ENCODE results near the gene RHOA. TPM values are rescaled to one million over a fixed set of nuclear protein-coding genes. Genes with fewer than 3 reads are reported as not detected.
"Not testable (repeated sequence)": the region's sequence is repeated elsewhere in the genome, so short reads cannot be mapped to it uniquely, and the experiment has no call there.

RHOA gene
- total RNA-seq, 1 donor from 2014 or later, result 538 TPM

DNA sequence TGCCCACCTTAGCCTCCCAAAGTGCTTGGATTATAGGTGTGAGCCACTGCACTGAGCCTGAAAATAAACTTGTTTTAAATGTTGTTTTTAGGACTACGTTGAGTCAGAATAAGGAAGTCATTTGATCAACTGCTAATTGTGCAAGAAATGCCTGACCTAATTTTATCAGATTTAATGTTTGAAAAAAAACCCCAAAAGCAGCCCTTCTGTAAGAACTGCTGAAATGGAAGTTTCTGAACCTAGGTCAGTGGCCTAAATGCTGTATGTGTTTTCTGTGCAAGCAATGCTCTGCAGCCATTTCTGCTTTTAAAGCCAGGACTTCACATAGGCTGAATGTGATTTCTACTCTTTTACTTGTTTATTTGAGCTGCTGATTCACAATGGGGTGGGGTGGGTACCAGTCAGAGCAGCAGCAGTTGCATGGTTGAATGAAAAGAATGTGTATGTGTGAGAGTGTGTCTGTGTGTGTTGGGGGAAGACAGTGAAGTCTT, 60.2 kb downstream of the RHOA start:
- peak overlapping the region; percentile 14 for H3K9ac ChIP-seq (ENCODE audit: low read length)
- H3K79me2 ChIP-seq (ENCODE audit: insufficient read depth, low read length), result peaks cover 6% of the 10 kb centered on the region
- H3K4me3 Mint-ChIP-seq (ENCODE audit: unreplicated experiment), result peak overlapping the region; percentile 18
- TF ChIP-seq CTCF (IDR thresholded peaks at IDR 0.05; ENCODE audit: insufficient read depth, low read depth, low read length), result no peak
- no peak for TF ChIP-seq EZH2 (IDR thresholded peaks at IDR 0.05; ENCODE audit: insufficient read depth, low read length)
- H4K20me1 ChIP-seq (ENCODE audit: insufficient read depth, low read length), result peaks cover 10% of the 10 kb centered on the region
- no peak for FAIRE-seq
- no peaks in the 10 kb centered on the region for H3K27me3 ChIP-seq (ENCODE audit: insufficient read depth, low read length)
- peak overlapping the region; percentile 3 for H3K27ac Mint-ChIP-seq (ENCODE audit: unreplicated experiment)
- H3K36me3 ChIP-seq (ENCODE audit: insufficient read depth, low read length), result peaks cover 10% of the 10 kb centered on the region
- H3K4me1 ChIP-seq (ENCODE audit: insufficient read depth, low read length), result peaks cover 23% of the 10 kb centered on the region
- H3K4me3 ChIP-seq (ENCODE audit: insufficient read depth, low read depth, low read length), result no peak overlapping the region
- H3K4me1 Mint-ChIP-seq (ENCODE audit: low read depth, unreplicated experiment), result peaks cover 22% of the 10 kb centered on the region
- H3K4me2 ChIP-seq (ENCODE audit: low read length), result peak overlapping the region; percentile 45
- no peaks in the 10 kb centered on the region for H3K9me3 Mint-ChIP-seq (ENCODE audit: unreplicated experiment)
- H3K36me3 Mint-ChIP-seq (ENCODE audit: low read depth, unreplicated experiment), result peaks cover 11% of the 10 kb centered on the region
- no peak overlapping the region for H2AFZ ChIP-seq (ENCODE audit: low read depth, low read length)
- no peaks in the 10 kb centered on the region for H3K27me3 Mint-ChIP-seq (ENCODE audit: low read depth, unreplicated experiment)
- peak; percentile 88 for DNase-seq (ENCODE audit: low read depth)
- no peaks in the 10 kb centered on the region for H3K9me3 ChIP-seq (ENCODE audit: insufficient read depth, low read depth, low read length)
- peak overlapping the region; percentile 39 for H3K27ac ChIP-seq (ENCODE audit: low read depth, low read length)

- no peak overlapping the region for H3K9ac ChIP-seq (ENCODE audit: low read length)
- no peak for DNase-seq (ENCODE audit: low read depth)
- no peak for TF ChIP-seq CTCF (IDR thresholded peaks at IDR 0.05; ENCODE audit: insufficient read depth, low read depth, low read length)
- TF ChIP-seq EZH2 (IDR thresholded peaks at IDR 0.05; ENCODE audit: insufficient read depth, low read length), result no peak
- H3K27me3 Mint-ChIP-seq (ENCODE audit: low read depth, unreplicated experiment), result no peaks in the 10 kb centered on the region
- no peak overlapping the region for H2AFZ ChIP-seq (ENCODE audit: low read depth, low read length)
- peaks cover 5% of the 10 kb centered on the region for H3K36me3 Mint-ChIP-seq (ENCODE audit: low read depth, unreplicated experiment)
- no peak overlapping the region for H3K4me3 ChIP-seq (ENCODE audit: insufficient read depth, low read depth, low read length)
- no peaks in the 10 kb centered on the region for H3K27me3 ChIP-seq (ENCODE audit: insufficient read depth, low read length)
- H3K4me1 Mint-ChIP-seq (ENCODE audit: low read depth, unreplicated experiment), result peaks cover 17% of the 10 kb centered on the region
- no peak overlapping the region for H3K27ac Mint-ChIP-seq (ENCODE audit: unreplicated experiment)
- no peak overlapping the region for H3K27ac ChIP-seq (ENCODE audit: low read depth, low read length)
- H3K9me3 Mint-ChIP-seq (ENCODE audit: unreplicated experiment), result no peaks in the 10 kb centered on the region
- no peak overlapping the region for H3K4me3 Mint-ChIP-seq (ENCODE audit: unreplicated experiment)
- no peak overlapping the region for H3K4me2 ChIP-seq (ENCODE audit: low read length)
- H3K79me2 ChIP-seq (ENCODE audit: insufficient read depth, low read length), result no peaks in the 10 kb centered on the region
- peaks cover 23% of the 10 kb centered on the region for H3K4me1 ChIP-seq (ENCODE audit: insufficient read depth, low read length)
- H3K36me3 ChIP-seq (ENCODE audit: insufficient read depth, low read length), result no peaks in the 10 kb centered on the region
- no peaks in the 10 kb centered on the region for H4K20me1 ChIP-seq (ENCODE audit: insufficient read depth, low read length)
- H3K9me3 ChIP-seq (ENCODE audit: insufficient read depth, low read depth, low read length), result no peaks in the 10 kb centered on the region
- no peak for FAIRE-seq
These were observed 62.2 kb downstream of the RHOA start for GRCh38 chr3:49349348-49350114.

GRCh38 chr3:49348361-49348760, 63.4 kb downstream of the RHOA start:
- H3K9me3 ChIP-seq (ENCODE audit: insufficient read depth, low read depth, low read length); H2AFZ ChIP-seq (ENCODE audit: low read depth, low read length); H3K36me3 ChIP-seq (ENCODE audit: insufficient read depth, low read length); H3K27me3 ChIP-seq (ENCODE audit: insufficient read depth, low read length); H3K36me3 Mint-ChIP-seq (ENCODE audit: low read depth, unreplicated experiment); H3K27ac ChIP-seq (ENCODE audit: low read depth, low read length); H3K79me2 ChIP-seq (ENCODE audit: insufficient read depth, low read length); H3K27me3 Mint-ChIP-seq (ENCODE audit: low read depth, unreplicated experiment); H3K4me2 ChIP-seq (ENCODE audit: low read length); DNase-seq (ENCODE audit: low read depth); H3K4me3 Mint-ChIP-seq (ENCODE audit: unreplicated experiment); H3K27ac Mint-ChIP-seq (ENCODE audit: unreplicated experiment); H3K4me3 ChIP-seq (ENCODE audit: insufficient read depth, low read depth, low read length); FAIRE-seq; H3K9ac ChIP-seq (ENCODE audit: low read length); H4K20me1 ChIP-seq (ENCODE audit: insufficient read depth, low read length); H3K9me3 Mint-ChIP-seq (ENCODE audit: unreplicated experiment): not testable (repeated sequence)
- H3K4me1 ChIP-seq (ENCODE audit: insufficient read depth, low read length), result peaks cover 23% of the 10 kb centered on the region
- H3K4me1 Mint-ChIP-seq (ENCODE audit: low read depth, unreplicated experiment), result peaks cover 18% of the 10 kb centered on the region

Measured in astrocyte (in vitro differentiated cells and primary cell).